ENCODE data around the gene SLC5A2.
"Not testable (repeated sequence)": the region's sequence is repeated elsewhere in the genome, so short reads cannot be mapped to it uniquely, and the experiment has no call there.

The SLC5A2 gene

DNA sequence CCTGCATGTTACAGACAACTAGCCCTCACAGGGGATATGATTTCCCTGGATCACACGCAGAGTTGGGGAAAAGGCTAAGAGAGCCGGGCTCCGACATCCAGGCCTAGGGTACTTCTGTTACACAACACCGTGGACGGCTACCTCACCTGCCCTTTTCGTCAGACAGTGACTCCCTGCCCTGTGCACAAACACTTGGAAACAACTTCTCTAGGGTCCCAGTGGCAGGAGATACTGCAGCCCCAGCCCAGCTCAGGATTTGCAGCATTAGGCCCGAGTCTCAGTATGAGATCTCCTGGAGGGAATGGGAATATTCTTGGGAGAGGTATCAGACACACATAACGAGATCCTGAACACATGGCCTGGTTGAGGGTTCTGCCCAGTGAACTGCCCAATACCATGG, 17.0 kb downstream of the SLC5A2 start:
- DNase-seq = no peak

DNA sequence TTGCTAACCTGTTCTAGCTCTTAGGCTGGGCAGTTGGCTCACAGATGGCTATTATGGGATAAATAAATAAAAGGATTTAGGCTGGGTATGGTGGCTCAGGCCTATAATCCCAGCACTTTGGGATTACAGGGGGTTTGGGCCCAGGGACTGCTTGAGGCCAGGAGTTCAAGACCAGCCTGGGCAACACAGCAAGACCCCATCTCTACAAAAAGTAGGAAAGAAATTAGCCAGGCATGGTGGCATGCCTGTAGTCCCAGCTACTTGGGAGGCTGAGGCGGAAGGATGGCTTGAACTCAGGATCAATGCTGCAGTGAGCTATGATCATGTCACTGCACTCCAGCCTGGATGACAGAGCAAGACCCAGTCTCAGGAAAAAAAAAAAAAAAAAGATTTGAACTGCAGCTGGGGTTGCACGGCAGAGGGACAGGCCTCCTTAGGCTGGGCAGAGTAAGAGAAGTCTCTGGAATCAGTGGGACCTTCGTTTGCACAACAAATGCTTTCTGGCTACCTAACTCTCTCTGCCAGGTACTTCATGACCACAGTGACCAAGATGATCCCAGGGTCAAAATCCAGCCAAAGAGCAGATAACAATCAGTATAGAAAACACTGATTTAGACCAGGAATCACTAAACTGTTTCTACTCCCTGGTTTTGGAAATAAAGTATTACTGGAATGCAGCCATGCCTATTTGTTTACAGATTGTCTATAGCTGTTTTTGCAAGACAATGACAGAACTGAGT, 18.5 kb downstream of the SLC5A2 start:
- DNase-seq = no peak

DNA sequence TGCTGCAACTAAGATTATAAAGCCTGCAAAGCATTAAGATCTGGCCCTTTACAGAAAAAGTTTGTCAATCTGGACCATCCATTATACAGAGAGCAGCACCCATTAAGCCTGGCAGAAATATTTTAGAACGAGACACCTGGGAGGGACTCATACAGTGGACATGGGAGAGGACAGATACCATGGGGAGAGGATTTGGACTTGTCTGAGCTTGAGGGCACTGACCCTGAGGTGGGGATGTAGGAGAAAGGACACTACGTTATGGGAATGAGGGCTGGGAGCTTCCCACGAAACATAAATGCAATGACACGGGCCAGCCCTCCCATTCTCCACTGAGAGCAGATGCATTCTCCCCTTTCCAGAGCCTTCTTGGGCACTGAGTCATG, 19.0 kb downstream of the SLC5A2 start:
- no peak for DNase-seq

DNA sequence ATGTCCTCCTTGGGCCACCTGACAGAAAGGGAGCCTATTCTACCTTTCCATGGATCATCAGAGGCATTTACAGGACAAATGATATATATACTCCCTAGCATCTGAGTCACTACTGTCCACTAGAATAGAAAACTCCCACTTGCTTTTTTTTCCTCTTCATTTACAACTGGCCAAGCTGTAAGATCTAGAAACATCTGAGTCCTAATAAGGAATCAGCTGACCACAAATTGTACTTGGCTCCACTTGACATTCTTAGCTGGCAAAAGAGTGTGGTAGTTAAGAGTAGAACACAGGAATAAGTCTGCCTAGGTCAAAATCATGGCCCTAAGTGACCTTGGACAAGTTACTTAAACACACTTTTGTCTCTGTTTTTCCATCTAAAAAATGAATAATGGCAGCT, 20.1 kb downstream of the SLC5A2 start:
- DNase-seq = no peak

DNA sequence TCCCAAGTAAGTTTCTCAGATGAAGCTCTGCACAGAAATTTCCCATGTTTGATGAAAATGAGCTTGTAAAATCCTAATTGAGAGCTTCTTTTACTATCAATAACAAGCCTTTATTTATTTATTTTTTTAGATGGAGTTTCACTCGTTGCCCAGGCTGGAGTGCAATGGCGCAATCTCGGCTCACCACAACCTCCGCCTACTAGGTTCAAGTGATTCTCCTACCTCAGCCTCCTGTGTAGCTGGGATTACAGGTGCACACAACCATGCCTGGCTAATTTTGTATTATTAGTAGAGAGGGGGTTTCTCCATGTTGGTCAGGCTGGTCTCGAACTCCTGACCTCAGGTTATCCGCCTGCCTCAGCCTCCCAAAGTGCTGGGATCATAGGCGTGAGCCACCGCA, 20.6 kb downstream of the SLC5A2 start:
- not testable (repeated sequence) for DNase-seq

DNA sequence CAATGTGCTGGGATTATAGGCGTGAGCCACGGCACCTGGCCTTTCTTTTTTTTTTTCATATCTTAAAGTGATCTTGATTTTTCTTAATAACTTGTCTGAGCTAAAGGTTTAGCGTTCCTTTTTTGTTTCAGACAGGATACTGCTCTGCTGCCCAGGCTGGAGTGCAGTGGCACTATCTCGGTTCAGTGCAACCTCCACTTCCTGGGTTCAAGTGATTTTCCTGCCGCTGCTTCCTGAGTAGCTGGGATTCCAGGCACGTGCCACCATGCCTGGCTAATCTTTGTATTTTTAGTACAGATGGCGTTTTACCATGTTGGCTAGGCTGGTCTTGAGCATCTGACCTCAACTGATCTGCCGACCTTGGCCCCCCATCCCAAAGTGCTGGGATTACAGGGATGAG, 21.2 kb downstream of the SLC5A2 start:
- DNase-seq = no peak

DNA sequence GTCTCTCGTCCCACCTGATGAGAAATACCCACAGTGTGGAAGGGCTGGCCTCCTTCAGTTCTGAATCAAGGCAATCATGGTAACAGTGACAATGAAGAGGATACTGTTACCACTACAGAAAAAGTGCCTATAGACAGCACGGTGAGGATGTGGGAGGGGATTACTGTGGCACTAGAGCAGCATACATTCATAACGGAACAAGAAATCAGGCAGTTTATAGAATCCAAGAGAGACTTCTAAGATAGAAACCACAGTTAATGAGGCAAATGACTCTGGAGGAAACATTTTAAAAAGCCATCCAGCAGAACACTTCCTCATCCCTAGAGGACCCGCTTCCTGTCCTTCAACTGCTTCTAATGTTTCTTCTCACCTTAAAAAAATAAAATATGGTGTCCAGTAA, 22.6 kb downstream of the SLC5A2 start:
- DNase-seq = no peak

DNA sequence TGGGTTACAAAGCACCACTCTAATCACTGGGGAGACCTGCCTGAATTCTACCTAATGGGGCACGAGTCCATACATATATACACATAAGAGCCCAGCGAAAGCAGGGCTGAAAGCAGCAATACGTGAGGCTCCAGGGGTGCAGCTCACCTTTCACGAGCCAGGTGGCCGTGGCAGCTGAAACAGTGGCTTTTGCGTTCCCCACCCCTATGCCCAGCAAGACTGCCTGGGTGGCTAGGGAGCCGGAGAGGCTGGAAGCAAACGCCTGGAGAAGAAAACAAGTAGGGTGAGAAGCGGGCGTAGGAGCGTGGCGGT, 24.6 kb downstream of the SLC5A2 start:
- DNase-seq = peak in 1 of 2 experiments; percentile 16

DNA sequence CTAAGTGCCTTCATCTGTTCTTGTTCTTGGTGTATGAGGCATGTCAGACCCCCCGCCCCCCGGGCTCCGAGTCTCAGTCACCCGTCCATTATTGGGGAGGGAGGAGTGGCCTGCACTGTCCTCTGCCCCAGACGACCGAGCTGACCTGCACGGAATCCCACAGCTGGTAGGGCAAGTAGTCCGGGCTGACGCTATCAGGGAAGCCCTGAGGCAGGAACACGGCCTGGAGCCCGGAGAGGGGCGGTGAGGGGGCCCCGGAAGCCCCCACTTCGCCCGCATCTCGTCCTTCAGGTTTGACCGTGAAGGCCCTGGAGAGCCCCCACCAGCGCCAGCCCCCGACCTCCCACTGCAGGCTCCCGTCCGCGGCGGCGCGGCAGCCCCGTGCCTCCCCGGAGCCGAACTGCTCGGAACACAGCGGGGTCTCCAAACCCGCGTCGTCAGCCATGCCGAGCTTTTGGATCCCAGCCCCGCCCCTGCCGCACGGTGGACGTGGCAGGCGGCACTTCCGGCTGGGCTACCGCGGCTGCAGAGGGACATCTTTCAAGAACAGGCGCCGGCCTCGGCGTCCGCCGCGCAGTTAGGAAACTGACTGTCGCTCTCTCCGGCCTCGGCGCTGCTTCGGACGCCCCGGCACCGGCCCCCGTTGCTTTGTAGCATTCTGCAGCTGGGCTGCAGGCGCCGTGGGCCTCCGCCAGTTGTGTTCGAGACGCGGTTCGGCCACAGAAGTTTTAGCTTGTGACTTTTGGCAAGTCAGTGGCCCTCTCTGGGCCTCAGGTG, 25.2 kb downstream of the SLC5A2 start, which contains the start of gene RUSF1:
Gene RUSF1, minus strand, starts transcription at position 463 of the 777 bp plus-strand sequence. Its CDS starts 18 bp downstream, at position 445.
- DNase-seq = peak; percentile 66 to 84

DNA sequence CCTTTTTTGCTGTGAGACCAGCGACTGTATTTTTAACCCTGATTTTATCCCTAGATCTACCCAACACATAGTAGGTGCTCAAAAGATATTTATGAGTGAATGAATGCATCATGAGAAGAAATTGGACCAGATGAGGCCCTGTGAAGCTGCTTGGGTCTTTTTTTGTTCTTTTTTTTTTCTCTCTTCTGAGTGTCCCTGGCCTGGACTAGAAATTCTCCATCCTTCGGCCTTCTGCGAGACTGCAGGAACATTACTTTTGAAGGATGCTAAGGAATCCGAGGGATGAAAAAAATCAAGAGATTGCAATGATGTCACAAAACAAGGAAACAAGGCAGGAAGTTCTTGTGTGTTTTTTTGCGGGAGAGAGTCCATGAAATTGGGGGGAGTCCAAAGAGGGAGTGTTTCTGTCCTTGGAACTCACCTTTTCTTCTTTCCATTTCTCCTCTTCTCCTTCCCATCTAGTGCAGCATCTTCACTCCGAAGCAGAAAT, 25.8 kb downstream of the SLC5A2 start:
- DNase-seq = no peak

DNA sequence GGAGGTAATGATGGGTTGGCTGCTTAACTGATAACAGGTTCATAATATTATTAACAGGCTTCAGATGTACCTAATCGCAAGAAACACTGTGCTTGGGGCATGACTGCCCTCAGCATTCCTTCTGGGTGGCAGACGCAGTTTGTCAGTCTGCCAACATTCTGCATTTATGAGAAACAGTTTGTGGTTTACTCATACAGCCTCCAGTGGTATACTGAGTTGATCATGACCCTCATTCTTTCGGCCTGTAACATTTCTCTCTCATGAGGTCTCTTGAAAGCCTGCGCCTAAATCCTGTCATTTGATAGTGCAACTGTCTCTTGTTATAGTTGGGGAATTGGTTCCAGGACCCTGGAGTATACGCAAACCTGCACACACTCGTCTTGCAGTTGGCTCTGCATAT, 30.2 kb downstream of the SLC5A2 start:
- DNase-seq = no peak

DNA sequence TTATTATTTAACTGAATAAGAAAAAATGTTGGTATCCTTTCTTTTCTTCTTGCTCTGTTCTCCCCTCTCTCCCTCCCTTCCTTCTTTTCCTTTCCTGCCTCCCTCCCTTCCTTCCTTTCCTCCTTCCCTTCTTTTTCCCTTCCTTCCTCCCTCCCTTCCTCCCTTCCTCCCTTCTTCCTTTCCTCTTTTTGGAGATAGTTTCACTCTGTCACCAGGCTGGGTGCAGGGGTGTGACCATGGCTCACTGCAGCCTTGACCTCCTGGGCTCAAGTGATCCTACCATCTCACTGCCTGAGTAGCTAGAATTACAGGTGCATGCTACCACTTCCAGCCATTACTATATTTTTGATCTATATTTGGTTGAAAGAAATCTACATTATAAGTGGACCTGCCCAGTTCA, 31.0 kb downstream of the SLC5A2 start:
- DNase-seq = no peak

DNA sequence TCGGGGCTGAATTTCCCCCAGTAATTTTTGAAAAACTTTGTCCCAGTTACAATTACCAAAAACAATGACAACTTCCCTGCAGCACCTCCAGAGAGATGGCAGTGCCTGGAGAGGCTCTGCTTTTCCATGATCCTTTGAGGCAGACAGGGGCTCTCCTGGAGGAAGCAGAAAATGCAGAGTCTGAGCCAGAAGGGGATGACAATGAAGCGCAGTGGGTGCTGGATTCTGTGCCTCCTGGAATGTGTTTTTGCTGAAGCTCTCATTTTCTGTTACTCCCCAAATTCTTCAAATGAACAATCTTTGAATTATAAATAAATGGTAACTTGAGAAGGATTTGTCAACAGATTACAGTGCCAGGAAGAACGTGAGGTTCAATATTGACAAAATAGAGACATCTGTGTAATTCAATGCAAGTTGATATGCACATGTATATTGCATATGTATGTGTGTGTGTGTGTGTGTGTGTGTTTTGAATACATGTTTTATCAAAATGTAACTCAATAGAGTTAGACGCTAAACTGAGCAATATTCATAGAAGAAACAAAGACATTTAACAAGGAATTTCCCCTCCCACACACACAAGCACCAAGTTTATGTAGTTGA, 35.0 kb downstream of the SLC5A2 start:
- no peak for DNase-seq

DNA sequence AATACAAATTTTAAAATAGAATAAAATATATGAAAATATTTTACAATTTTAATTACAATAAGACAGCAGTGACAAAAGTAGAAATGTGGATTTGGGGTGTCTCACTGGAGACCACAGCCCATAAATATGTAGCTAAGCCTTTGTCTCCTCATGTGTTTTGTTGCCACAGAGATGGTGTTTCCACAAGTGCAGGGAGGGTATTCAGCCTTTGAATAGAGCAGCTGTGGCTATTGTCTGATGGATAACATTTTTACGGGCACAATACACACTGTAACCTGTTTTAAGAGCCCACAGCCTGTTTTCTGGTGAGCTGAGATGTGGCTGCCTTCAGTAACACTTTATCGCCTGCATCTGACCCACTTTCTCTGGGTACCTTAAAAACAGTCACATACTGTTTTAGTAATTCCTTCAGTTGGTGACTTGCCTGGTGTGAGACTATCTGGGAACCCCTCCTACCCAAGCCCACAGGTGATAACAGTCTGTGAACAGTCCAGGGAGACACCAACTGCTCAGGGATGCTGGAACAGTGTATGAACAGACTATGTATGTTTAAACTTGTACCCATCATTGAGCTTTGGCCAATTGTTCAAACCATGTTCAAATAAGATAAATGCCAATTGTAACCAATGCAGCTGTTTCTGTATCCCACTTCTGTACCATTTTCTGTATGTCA, 37.0 kb downstream of the SLC5A2 start:
- DNase-seq = no peak

DNA sequence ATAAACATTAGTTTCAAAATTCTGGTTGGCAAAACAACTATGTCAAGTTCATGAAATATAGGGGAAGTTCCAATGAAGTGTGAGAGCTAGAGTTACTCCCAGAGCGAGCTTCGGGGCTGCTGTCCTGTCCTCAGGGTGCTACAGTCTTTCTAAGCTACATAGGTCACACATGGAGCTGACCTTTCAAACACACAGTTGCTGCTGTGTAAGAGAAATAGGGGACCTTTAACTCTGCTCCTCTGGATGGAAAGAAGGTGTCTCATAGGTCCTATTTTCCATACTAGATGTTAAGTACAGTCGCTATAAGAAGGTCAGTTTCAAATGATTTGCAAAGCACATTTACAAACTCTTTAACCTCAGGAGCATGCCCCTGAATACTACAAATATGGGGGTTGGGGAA, 38.4 kb downstream of the SLC5A2 start:
- no peak for DNase-seq

DNA sequence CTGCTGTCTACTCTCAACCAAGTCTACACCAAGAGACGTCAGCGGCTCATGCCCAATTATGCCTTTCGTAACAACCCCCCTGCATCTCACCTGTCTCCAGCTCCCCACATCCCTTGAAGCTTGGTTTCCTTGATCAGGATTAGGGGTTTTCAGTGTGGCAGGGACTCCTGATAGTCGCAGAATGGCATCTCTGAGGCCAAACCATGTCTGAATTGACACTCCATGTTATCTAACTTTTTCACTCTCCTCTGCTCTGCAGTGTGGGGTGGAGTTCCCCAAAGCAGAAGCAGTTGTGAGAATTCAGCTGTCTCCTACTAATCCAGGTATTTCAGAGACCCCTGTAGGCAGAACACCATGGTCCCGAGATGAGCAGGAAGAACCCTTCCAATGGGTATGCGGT, 39.1 kb downstream of the SLC5A2 start:
- DNase-seq = no peak

DNA sequence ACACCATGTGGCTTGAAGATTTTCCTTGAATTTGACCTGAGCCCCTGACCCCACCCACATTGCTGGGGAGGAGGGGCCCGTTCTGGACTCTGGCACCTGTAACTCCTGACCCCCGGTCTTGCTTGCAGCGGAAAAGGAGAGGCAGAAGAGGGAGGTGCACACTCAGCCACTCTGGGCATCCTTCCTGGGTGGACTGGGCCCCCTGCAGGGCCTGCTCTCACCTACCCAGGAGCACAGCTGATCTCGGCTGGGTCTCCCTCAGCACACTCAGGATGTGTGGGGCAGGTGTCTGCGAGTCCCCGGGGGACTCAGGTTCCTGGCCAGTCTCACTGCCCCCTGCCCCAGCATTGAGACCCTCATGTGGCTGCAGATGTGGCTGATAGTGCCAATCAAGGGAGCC, 40.8 kb downstream of the SLC5A2 start:
- DNase-seq = not testable (repeated sequence)

DNA sequence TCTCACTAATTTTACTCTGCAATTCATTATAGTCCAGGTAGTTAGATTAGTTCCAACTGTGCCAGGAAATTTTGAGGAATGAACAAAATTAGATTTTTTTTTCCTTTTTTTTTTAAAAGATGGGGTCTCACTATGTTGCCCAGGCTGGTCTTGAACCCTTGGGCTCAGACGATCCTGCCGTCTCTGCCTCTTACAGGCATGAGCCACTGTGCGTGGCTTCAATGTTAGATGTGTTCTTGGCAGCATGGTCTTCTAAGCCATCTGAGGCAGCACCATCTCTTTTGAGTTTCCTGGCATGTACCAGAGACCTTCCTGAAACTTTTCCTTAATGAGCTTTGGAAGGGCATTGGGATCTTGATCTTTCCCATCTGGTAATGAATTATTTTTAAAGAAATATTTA, 42.2 kb downstream of the SLC5A2 start:
- no peak for DNase-seq

DNA sequence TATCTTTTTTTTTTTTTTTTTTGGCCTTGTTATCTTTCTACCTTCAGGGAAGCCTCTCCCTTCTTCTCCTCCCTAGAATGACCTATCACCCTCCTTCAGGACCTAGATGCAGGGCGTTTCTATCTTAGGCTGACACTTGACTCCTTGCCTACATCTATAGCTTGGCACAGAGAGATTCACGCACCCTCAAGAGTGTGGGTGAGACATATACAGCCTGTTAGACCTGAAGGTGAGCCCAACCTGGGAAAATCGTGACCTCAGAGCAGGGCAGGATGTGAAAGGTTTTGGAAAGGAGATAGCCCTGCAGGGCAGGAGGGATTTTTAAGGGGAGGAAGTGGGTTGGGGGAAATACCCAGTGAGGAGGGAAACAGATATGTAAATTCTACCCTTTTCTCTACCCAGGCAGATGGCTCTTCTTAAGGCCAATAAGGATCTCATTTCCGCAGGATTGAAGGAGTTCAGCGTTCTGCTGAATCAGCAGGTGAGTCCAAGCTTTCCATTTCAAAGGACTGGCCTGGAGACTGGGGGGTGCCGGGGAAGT, 44.9 kb downstream of the SLC5A2 start, which contains the start of gene AHSP:
Gene AHSP, plus strand, starts transcription at position 167 of the 541 bp plus-strand sequence. Its CDS starts 240 bp downstream, at position 407.
- no peak for DNase-seq

DNA sequence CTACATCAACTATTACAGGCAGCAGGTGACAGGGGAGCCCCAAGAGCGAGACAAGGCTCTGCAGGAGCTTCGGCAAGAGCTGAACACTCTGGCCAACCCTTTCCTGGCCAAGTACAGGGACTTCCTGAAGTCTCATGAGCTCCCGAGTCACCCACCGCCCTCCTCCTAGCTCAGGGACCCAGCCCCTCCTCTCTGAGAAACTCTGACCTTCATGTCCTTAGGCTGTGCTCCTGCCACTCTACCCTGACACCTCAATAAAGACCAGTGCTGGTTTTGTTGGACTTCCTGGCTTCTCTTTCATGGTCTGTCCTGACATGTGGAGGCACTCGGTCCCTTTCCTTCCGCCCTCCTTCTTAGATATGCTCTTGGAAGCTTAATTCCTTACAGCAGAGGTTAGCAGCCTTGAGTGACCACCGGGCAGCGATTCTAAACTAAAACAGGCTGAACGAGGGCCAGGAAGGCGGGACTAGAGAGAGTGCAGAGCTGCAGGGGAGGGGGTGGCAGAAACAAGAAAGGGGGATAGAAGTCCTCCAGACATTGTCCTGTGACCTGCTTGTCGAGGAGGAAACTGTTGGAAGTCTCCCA, 45.7 kb downstream of the SLC5A2 start:
- no peak for DNase-seq

DNA sequence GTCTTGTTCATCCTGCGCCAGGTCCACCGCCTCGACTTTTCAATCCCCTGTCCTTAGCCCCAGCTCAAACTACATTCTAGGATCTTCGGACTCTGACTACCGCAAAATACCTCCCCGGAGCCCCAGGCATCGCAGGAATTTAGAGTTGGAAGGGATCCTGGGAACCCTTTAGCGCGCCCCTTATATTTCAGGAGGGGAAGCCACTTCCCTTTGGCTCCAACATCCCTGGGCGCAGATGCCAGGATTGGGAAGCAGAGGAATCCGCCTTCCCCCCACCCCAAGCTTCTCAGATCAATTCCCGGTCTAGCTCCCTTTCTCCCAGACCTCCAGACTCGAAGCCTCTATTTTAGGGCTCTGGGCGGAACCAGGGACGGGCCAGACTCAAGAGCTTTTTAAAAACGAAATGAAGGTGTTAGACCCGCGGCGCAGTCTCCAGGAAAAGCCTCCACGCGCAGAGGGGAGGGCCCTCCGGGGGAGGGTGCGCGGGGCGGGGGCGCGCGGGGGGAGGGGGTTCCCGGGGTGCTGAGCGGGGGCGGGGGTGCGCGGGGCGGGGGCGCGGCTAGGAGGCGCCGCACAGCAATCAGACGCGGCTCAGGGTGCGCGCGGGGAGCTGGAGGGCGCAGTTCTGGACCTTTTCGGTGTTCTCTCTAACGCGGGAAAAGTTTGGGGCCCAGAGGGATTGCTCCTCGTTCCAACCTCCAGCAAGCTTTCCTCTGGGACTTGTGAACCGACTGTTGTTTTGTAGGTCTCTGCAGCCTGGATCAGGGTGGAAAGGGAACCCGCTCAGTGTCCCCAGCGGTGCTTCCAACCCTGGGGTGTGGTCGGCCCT, 46.4 kb downstream of the SLC5A2 start:
- DNase-seq = no peak

DNA sequence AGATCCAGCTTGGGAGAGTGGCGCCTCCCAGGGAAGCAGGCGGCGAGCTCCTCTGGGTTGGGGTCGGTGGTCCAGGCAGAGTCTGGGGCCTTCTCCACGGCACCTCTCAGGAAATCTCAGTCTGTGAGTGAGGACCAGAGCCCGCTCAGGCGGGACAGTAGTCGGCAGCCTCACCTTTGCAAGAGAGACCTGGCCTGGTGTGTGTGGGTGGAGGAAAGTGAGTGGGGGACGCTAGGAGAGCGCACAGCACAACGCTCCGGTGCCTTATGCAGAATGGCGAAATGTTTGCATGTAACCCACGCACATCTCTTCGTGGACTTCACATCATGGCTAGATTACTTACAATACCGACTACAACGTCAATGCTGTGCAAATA, 47.0 kb downstream of the SLC5A2 start:
- no peak for DNase-seq

Measured in NCI-H2081 (cell line).